HG02938 (cell line): ENCODE measurements around the gene USP11.
"Not testable (repeated sequence)": the region's sequence is repeated elsewhere in the genome, so short reads cannot be mapped to it uniquely, and the experiment has no call there.

Source experiments
- ATAC-seq: cut with Tn5 transposase; IDR thresholded peaks from one replicate; pipeline ENCODE4 v1.9.1; 2021; ENCODE audit warnings: mild to moderate bottlenecking, moderate library complexity; ENCODE audit not compliant: unreplicated experiment

The USP11 gene

GRCh38 chrX:47242321-47242720 is 9.5 kb downstream of the USP11 start:
- ATAC-seq, result no peak

- no peak for ATAC-seq
These were observed 10.5 kb downstream of the USP11 start for GRCh38 chrX:47243351-47243750.

GRCh38 chrX:47244676-47245075 is 11.9 kb downstream of the USP11 start:
- no peak for ATAC-seq

- ATAC-seq, result no peak
These were observed 12.3 kb downstream of the USP11 start for GRCh38 chrX:47245156-47245555.

- ATAC-seq, result no peak
These were observed 14.6 kb downstream of the USP11 start for GRCh38 chrX:47247206-47247998.

GRCh38 chrX:47247999-47248320 is 15.2 kb downstream of the USP11 start:
- ATAC-seq, result no peak

- ATAC-seq, result no peak
These were observed 15.8 kb downstream of the USP11 start for GRCh38 chrX:47248576-47248975.

GRCh38 chrX:47250017-47250347 is 17.2 kb downstream of the USP11 start:
- ATAC-seq, result no peak

GRCh38 chrX:47257620-47258019 is 24.8 kb downstream of the USP11 start:
- ATAC-seq, result not testable (repeated sequence)

- no peak for ATAC-seq
These were observed 31.8 kb downstream of the USP11 start for GRCh38 chrX:47264483-47265173.

GRCh38 chrX:47266643-47267042 is 33.8 kb downstream of the USP11 start:
- ATAC-seq, result no peak

GRCh38 chrX:47272013-47272408 is 39.2 kb downstream of the USP11 start:
- no peak for ATAC-seq

- no peak for ATAC-seq
These were observed 40.4 kb downstream of the USP11 start for GRCh38 chrX:47273011-47273730.

GRCh38 chrX:47278691-47279090 is 45.9 kb downstream of the USP11 start:
- no peak for ATAC-seq

- ATAC-seq, result no peak
These were observed 50.4 kb downstream of the USP11 start for GRCh38 chrX:47283015-47283771.

- ATAC-seq, result not testable (repeated sequence)
These were observed 51.8 kb downstream of the USP11 start for GRCh38 chrX:47284616-47285015.

- no peak for ATAC-seq
These were observed 53.1 kb downstream of the USP11 start for GRCh38 chrX:47285836-47286320.

GRCh38 chrX:47293106-47293505 is 60.3 kb downstream of the USP11 start:
- no peak for ATAC-seq

- no peak for ATAC-seq
These were observed 64.1 kb downstream of the USP11 start for GRCh38 chrX:47296766-47297365.

- no peak for ATAC-seq
These were observed 65.1 kb downstream of the USP11 start for GRCh38 chrX:47297874-47298273.
